ENCODE results near the gene ABHD3.

GRCh38 chr18:21652073-21652472, 52.5 kb downstream of the ABHD3 start:
- no peak for TF ChIP-seq CTCF (IDR thresholded peaks at IDR 0.05)
- no peak for TF ChIP-seq POLR2AphosphoS5 (IDR thresholded peaks at IDR 0.05)
